Measurements from ENCODE around the gene SMARCA2.

DNA sequence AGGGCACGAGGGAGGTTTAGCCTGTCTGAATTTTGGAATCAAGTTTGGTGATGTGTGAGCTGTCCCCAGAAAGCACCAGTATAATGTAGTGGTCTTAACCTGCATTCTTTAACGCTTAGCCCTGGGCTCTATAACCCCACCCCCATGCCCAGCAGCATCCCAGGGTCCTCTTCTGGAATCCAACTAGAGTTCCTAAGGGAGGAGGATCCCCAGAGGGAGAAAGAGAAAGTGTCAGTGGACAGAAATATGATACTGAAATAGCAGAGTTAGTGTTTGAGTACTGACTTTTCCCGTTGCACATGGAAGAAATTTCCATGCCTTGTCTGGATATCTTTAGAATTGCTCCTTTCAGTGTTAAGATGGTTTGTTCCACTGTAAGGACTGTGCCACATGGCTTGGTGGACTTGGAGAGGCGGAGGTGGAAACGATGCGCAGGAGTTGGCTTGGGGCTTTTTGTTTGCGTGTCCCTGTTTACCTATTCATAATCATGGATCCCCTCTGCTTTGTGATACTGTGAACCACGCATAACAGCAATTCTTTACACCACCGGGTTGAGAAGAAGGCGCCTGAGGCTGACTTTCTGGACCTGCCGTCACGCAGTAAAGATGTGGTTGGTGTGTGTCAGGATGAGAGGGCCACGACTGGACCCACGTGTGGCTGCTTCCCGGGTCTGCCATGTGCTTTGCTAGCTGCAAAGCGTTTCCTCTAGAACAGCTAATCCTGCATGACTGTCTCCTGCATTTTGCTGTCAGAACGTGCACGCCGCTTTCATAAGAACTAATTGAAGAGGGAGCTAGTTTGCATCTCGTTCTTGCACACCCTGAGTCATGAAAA is 142.3 kb downstream of the SMARCA2 start:
- TF ChIP-seq, protein P1, sequence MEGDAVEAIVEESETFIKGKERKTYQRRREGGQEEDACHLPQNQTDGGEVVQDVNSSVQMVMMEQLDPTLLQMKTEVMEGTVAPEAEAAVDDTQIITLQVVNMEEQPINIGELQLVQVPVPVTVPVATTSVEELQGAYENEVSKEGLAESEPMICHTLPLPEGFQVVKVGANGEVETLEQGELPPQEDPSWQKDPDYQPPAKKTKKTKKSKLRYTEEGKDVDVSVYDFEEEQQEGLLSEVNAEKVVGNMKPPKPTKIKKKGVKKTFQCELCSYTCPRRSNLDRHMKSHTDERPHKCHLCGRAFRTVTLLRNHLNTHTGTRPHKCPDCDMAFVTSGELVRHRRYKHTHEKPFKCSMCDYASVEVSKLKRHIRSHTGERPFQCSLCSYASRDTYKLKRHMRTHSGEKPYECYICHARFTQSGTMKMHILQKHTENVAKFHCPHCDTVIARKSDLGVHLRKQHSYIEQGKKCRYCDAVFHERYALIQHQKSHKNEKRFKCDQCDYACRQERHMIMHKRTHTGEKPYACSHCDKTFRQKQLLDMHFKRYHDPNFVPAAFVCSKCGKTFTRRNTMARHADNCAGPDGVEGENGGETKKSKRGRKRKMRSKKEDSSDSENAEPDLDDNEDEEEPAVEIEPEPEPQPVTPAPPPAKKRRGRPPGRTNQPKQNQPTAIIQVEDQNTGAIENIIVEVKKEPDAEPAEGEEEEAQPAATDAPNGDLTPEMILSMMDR (IDR thresholded peaks at IDR 0.05): no peak
- no peak for TF ChIP-seq POLR2AphosphoS5 (IDR thresholded peaks at IDR 0.05)
- no peak for TF ChIP-seq POLR2A (IDR thresholded peaks at IDR 0.05)

Measured in upper lobe of left lung (tissue), 4 donors.